Measurements from ENCODE around the gene FHOD3.

DNA sequence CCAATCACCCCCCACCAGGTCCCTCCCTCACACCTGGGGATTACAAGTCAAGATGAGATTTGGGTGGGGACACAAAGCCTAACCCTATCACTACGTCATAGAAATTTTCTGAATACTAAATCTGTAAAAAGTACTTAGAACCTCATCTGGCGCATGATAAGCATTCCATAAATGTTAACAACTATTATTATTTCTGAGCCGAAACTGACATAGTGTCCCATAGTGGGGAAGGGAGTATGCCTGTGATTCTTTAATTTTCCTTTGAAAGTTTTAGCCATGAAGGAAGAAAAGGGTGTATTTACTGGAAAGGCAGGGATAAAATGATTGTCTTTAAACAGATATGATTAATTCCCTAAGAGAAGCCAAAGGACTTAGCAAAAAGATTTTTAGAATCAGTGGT, 71.4 kb downstream of the FHOD3 start:
- TF ChIP-seq, protein P1, sequence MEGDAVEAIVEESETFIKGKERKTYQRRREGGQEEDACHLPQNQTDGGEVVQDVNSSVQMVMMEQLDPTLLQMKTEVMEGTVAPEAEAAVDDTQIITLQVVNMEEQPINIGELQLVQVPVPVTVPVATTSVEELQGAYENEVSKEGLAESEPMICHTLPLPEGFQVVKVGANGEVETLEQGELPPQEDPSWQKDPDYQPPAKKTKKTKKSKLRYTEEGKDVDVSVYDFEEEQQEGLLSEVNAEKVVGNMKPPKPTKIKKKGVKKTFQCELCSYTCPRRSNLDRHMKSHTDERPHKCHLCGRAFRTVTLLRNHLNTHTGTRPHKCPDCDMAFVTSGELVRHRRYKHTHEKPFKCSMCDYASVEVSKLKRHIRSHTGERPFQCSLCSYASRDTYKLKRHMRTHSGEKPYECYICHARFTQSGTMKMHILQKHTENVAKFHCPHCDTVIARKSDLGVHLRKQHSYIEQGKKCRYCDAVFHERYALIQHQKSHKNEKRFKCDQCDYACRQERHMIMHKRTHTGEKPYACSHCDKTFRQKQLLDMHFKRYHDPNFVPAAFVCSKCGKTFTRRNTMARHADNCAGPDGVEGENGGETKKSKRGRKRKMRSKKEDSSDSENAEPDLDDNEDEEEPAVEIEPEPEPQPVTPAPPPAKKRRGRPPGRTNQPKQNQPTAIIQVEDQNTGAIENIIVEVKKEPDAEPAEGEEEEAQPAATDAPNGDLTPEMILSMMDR (IDR thresholded peaks at IDR 0.05; ENCODE audit: low read depth, low read length), result no peak
- no peak for TF ChIP-seq POLR2A (IDR thresholded peaks at IDR 0.05; ENCODE audit: extremely low read depth, insufficient read length)
